Liver (tissue), 9 donors: ENCODE data around the gene RFFL. TPM values are rescaled to one million over a fixed set of nuclear protein-coding genes. Genes with fewer than 3 reads are reported as not detected.

Experiments used
- DNase-seq: peaks from one replicate; pipeline ENCODE4 v3.0.0-alpha.2; 2017; ENCODE audit warnings: low spot score
- H3K27ac ChIP-seq, 2 donors: one replicate each; pipeline ENCODE4 v1.7.0; 2013; ENCODE audit warnings: inconsistent platforms in 2 of 2, low read length in 2 of 2, control low read depth in 1 of 2, low read depth in 1 of 2, mild to moderate bottlenecking in 1 of 2
- H3K27me3 ChIP-seq, 4 donors: one replicate each; pipeline versions ENCODE4 v1.6.1 to v1.7.0; 2013; ENCODE audit warnings: low read length in 3 of 4, inconsistent platforms in 1 of 4, mild to moderate bottlenecking in 1 of 4, moderate library complexity in 1 of 4; ENCODE audit not compliant: control insufficient read depth in 4 of 4, insufficient read depth in 4 of 4
- H3K36me3 ChIP-seq, 4 donors: one replicate each; pipeline versions ENCODE4 v1.6.1 to v1.7.0; 2013; ENCODE audit warnings: low read length in 3 of 4, mild to moderate bottlenecking in 3 of 4, low read depth in 1 of 4, moderate library complexity in 1 of 4; ENCODE audit not compliant: control insufficient read depth in 4 of 4, insufficient read depth in 3 of 4
- H3K4me1 ChIP-seq, 4 donors: one replicate each; pipeline versions ENCODE4 v1.6.1 to v1.7.0; 2013; ENCODE audit warnings: low read length in 3 of 4, mild to moderate bottlenecking in 3 of 4, moderate library complexity in 1 of 4; ENCODE audit not compliant: control insufficient read depth in 4 of 4, insufficient read depth in 4 of 4
- H3K4me3 ChIP-seq, 3 donors: one replicate each; pipeline versions ENCODE4 v1.6.1 to v1.7.0; 2013; ENCODE audit warnings: low read length in 3 of 3, control low read depth in 1 of 3, low read depth in 1 of 3, mild to moderate bottlenecking in 1 of 3
- H3K9ac ChIP-seq, 2 donors: one replicate each; pipeline ENCODE4 v1.7.0; 2013; ENCODE audit warnings: low read length in 2 of 2, mild to moderate bottlenecking in 2 of 2, moderate library complexity in 2 of 2, control low read depth in 1 of 2, low read depth in 1 of 2
- H3K9me3 ChIP-seq, 4 donors: one replicate each; pipeline versions ENCODE4 v1.6.1 to v1.7.0; 2013; ENCODE audit warnings: low read length in 3 of 4; ENCODE audit not compliant: control insufficient read depth in 4 of 4
- ATF3 ChIP-seq: IDR thresholded peaks from 2 replicates; pipeline ENCODE4 v1.6.1; 2016; ENCODE audit warnings: antibody characterized with exemption
- CTCF ChIP-seq: fragments of 150-350 bp; IDR thresholded peaks from 2 replicates; pipeline ENCODE4 v1.5.1; 2017; ENCODE audit warnings: improper control_type of control experiment, low read depth, low read length; ENCODE audit not compliant: missing input control
- EGR1 ChIP-seq, 2 donors: IDR thresholded peaks; 2 replicates each; pipeline ENCODE4 v1.6.1; 2016 to 2018; ENCODE audit warnings: antibody characterized with exemption in 2 of 2, low read depth in 2 of 2
- FOXA1 ChIP-seq: IDR thresholded peaks from 2 replicates; pipeline ENCODE4 v1.6.1; 2016; ENCODE audit warnings: antibody characterized with exemption
- FOXA2 ChIP-seq: IDR thresholded peaks from 2 replicates; pipeline ENCODE4 v1.6.1; 2016; ENCODE audit warnings: antibody characterized with exemption
- GABPA ChIP-seq, 2 donors: IDR thresholded peaks in 1 of 2; conservative IDR thresholded peaks in 1 of 2; 2 replicates each; pipeline ENCODE4 v1.6.1; 2016; ENCODE audit warnings: antibody characterized with exemption in 2 of 2, mild to moderate bottlenecking in 1 of 2, moderate library complexity in 1 of 2
- JUND ChIP-seq, 2 donors: IDR thresholded peaks; 2 replicates each; pipeline ENCODE4 v1.6.1; 2016; ENCODE audit warnings: antibody characterized with exemption in 2 of 2
- MAX ChIP-seq: IDR thresholded peaks from 2 replicates; pipeline ENCODE4 v1.6.1; 2016; ENCODE audit warnings: antibody characterized with exemption
- REST ChIP-seq: IDR thresholded peaks from 2 replicates; pipeline ENCODE4 v1.6.1; 2016; ENCODE audit warnings: antibody characterized with exemption, mild to moderate bottlenecking
- RXRA ChIP-seq, 2 donors: IDR thresholded peaks; 2 replicates each; pipeline ENCODE4 v1.6.1; 2017 to 2018; ENCODE audit warnings: antibody characterized with exemption in 2 of 2, mild to moderate bottlenecking in 1 of 2
- SP1 ChIP-seq: IDR thresholded peaks from 2 replicates; pipeline ENCODE4 v1.6.1; 2018; ENCODE audit warnings: antibody characterized with exemption, mild to moderate bottlenecking
- YY1 ChIP-seq: IDR thresholded peaks from 2 replicates; pipeline ENCODE4 v1.6.1; 2016; ENCODE audit warnings: antibody characterized with exemption, mild to moderate bottlenecking
- ZBTB33 ChIP-seq: IDR thresholded peaks from 2 replicates; pipeline ENCODE4 v1.6.1; 2016; ENCODE audit warnings: antibody characterized with exemption
- WGBS: extraction: QIAGEN DNeasy Blood & Tissue Kit; methylation state at CpG from one replicate; pipeline ENCODE4 v1.1.7; 2013; 5-methylcytosine and 5-hydroxymethylcytosine counted together
- polyA plus RNA-seq, 2 donors: library from polyadenylated mRNA; stranded (reverse) in 1 of 2; unstranded in 1 of 2; fragments of 200-250 nt in 1 of 2; fragments of >200 nt in 1 of 2; fragmentation: Nextera tagmentation in 1 of 2; extraction: Ambion mirVana in 1 of 2; gene quantifications; one replicate each; pipeline versions ENCODE4 v1.2.1 to v1.2.3, GENCODE V29; 2013 to 2015
- total RNA-seq, 2 donors: library from RNA; depleted of rRNA; stranded (reverse); fragments of >200 nt; gene quantifications; one replicate each; pipeline ENCODE4 v1.2.3, GENCODE V29; 2014
- donor health status: healthy.
- donor health status: healthy.
- donor health status: healthy.
- donor health status: healthy.
- donor health status: healthy.

The RFFL gene
- total and polyA plus RNA-seq, 4 donors: 15.9 to 28.0 (median 22.0) TPM

- Histone ChIP-seq H3K27me3 (no peaks in the 10 kb centered on the region), H3K9ac (no peak overlapping the region), H3K4me1 (peaks cover 5 to 13% (median 12%) of the 10 kb centered on the region in 4 donors), H3K36me3 (no peaks in the 10 kb centered on the region), H3K9me3 (no peaks in the 10 kb centered on the region), H3K27ac (no peak overlapping the region), H3K4me3 (no peak overlapping the region)
- no peak for DNase-seq
- 63% methylated on average over 3 of the region's 3 CpGs for WGBS
- no peak for TF ChIP-seq ATF3
Observed at GRCh38 chr17:35082073-35082657, 18.7 kb upstream of the RFFL start.

- WGBS: 97% methylated on average over 1 of the region's 1 CpG
- no peak overlapping the region for H3K4me3 ChIP-seq
- DNase-seq: no peak
- H3K27me3 ChIP-seq: no peaks in the 10 kb centered on the region
- H3K9ac ChIP-seq: no peak overlapping the region
- no peaks in the 10 kb centered on the region for H3K36me3 ChIP-seq
- peaks cover 1 to 8% (median 7%) of the 10 kb centered on the region in 4 donors for H3K4me1 ChIP-seq
- TF ChIP-seq REST (no peak), YY1 (no peak), JUND (IDR thresholded peaks at IDR 0.05) (no peak), RXRA (IDR thresholded peaks at IDR 0.05) (no peak), CTCF (no peak), ZBTB33 (no peak), FOXA2 (no peak), EGR1 (IDR thresholded peaks at IDR 0.05; ENCODE audit: low read depth in 2 of 2) (no peak), SP1 (no peak), MAX (no peak), FOXA1 (no peak), GABPA (IDR thresholded peaks at IDR 0.05 in 1 of 2, conservative IDR thresholded peaks at IDR 0.05 in 1 of 2) (no peak)
- H3K9me3 ChIP-seq: no peaks in the 10 kb centered on the region
- no peak overlapping the region for H3K27ac ChIP-seq
Observed at GRCh38 chr17:35081638-35082037, 18.1 kb upstream of the RFFL start.
